Measurements from ENCODE around the gene MRPS35.
A peak's percentile ranks its signal among the peaks of the same experiment; 100 is the strongest.

The MRPS35 gene

GRCh38 chr12:27710592-27711316 is at the start of gene MRPS35:
MRPS35 (plus strand) TSS chr12:27710832; CDS start chr12:27710844, 12 bp downstream.
- Mint-ChIP-seq H3K4me1 (ENCODE audit: low read depth) (peaks cover 26% of the 10 kb centered on the region), H3K4me3 (peak within 1 kb of the TSS; percentile 92), H3K36me3 (ENCODE audit: low read depth) (peaks cover 46% of the 10 kb centered on the region), H3K27ac (peak within 1 kb of the TSS; percentile 96), H3K27me3 (no peaks in the 10 kb centered on the region), H3K9me3 (no peaks in the 10 kb centered on the region)
- peak; percentile 95 for DNase-seq

- no peak overlapping the region for H3K4me3 Mint-ChIP-seq
- peaks cover 3% of the 10 kb centered on the region for H3K36me3 Mint-ChIP-seq (ENCODE audit: low read depth)
- H3K27me3 Mint-ChIP-seq, result no peaks in the 10 kb centered on the region
- no peaks in the 10 kb centered on the region for H3K4me1 Mint-ChIP-seq (ENCODE audit: low read depth)
- H3K27ac Mint-ChIP-seq, result no peak overlapping the region
- no peaks in the 10 kb centered on the region for H3K9me3 Mint-ChIP-seq
- no peak for DNase-seq
These were observed 44.9 kb upstream of the MRPS35 start for GRCh38 chr12:27665704-27666103.

- DNase-seq, result no peak
- no peaks in the 10 kb centered on the region for H3K4me1 Mint-ChIP-seq (ENCODE audit: low read depth)
- no peaks in the 10 kb centered on the region for H3K9me3 Mint-ChIP-seq
- H3K4me3 Mint-ChIP-seq, result no peak overlapping the region
- H3K27me3 Mint-ChIP-seq, result no peaks in the 10 kb centered on the region
- peaks cover 3% of the 10 kb centered on the region for H3K36me3 Mint-ChIP-seq (ENCODE audit: low read depth)
- H3K27ac Mint-ChIP-seq, result no peak overlapping the region
These were observed 44.1 kb upstream of the MRPS35 start for GRCh38 chr12:27666510-27666909.

GRCh38 chr12:27667540-27667939 is 43.1 kb upstream of the MRPS35 start:
- no peak overlapping the region for H3K27ac Mint-ChIP-seq
- H3K9me3 Mint-ChIP-seq, result no peaks in the 10 kb centered on the region
- peaks cover 3% of the 10 kb centered on the region for H3K36me3 Mint-ChIP-seq (ENCODE audit: low read depth)
- no peak overlapping the region for H3K4me3 Mint-ChIP-seq
- no peaks in the 10 kb centered on the region for H3K27me3 Mint-ChIP-seq
- DNase-seq, result no peak
- no peaks in the 10 kb centered on the region for H3K4me1 Mint-ChIP-seq (ENCODE audit: low read depth)

- Mint-ChIP-seq H3K4me3 (no peak overlapping the region), H3K27ac (no peak overlapping the region), H3K27me3 (no peaks in the 10 kb centered on the region), H3K9me3 (no peaks in the 10 kb centered on the region), H3K36me3 (ENCODE audit: low read depth) (no peaks in the 10 kb centered on the region), H3K4me1 (ENCODE audit: low read depth) (no peaks in the 10 kb centered on the region)
- DNase-seq, result no peak
These were observed 38.6 kb upstream of the MRPS35 start for GRCh38 chr12:27672051-27672450.

- no peak overlapping the region for H3K27ac Mint-ChIP-seq
- DNase-seq, result no peak
- H3K36me3 Mint-ChIP-seq (ENCODE audit: low read depth), result no peaks in the 10 kb centered on the region
- no peaks in the 10 kb centered on the region for H3K4me1 Mint-ChIP-seq (ENCODE audit: low read depth)
- H3K4me3 Mint-ChIP-seq, result no peak overlapping the region
- H3K9me3 Mint-ChIP-seq, result no peaks in the 10 kb centered on the region
- H3K27me3 Mint-ChIP-seq, result no peaks in the 10 kb centered on the region
These were observed 38.0 kb upstream of the MRPS35 start for GRCh38 chr12:27672643-27673042.

GRCh38 chr12:27673101-27673718 is 37.4 kb upstream of the MRPS35 start:
- H3K4me3 Mint-ChIP-seq, result no peak overlapping the region
- H3K36me3 Mint-ChIP-seq (ENCODE audit: low read depth), result no peaks in the 10 kb centered on the region
- no peaks in the 10 kb centered on the region for H3K9me3 Mint-ChIP-seq
- no peaks in the 10 kb centered on the region for H3K27me3 Mint-ChIP-seq
- no peak overlapping the region for H3K27ac Mint-ChIP-seq
- H3K4me1 Mint-ChIP-seq (ENCODE audit: low read depth), result no peaks in the 10 kb centered on the region
- no peak for DNase-seq

GRCh38 chr12:27674989-27675388 is 35.6 kb upstream of the MRPS35 start:
- Mint-ChIP-seq H3K4me3 (no peak overlapping the region), H3K36me3 (ENCODE audit: low read depth) (no peaks in the 10 kb centered on the region), H3K9me3 (no peaks in the 10 kb centered on the region), H3K4me1 (ENCODE audit: low read depth) (no peaks in the 10 kb centered on the region), H3K27me3 (no peaks in the 10 kb centered on the region), H3K27ac (no peak overlapping the region)
- DNase-seq, result no peak

GRCh38 chr12:27680619-27681018 is 30.0 kb upstream of the MRPS35 start:
- Mint-ChIP-seq H3K4me3 (no peak overlapping the region), H3K27ac (no peak overlapping the region), H3K9me3 (no peaks in the 10 kb centered on the region), H3K4me1 (ENCODE audit: low read depth) (no peaks in the 10 kb centered on the region), H3K27me3 (no peaks in the 10 kb centered on the region), H3K36me3 (ENCODE audit: low read depth) (no peaks in the 10 kb centered on the region)
- no peak for DNase-seq

- Mint-ChIP-seq H3K27me3 (no peaks in the 10 kb centered on the region), H3K4me3 (no peak overlapping the region), H3K4me1 (ENCODE audit: low read depth) (no peaks in the 10 kb centered on the region), H3K27ac (no peak overlapping the region), H3K9me3 (no peaks in the 10 kb centered on the region), H3K36me3 (ENCODE audit: low read depth) (no peaks in the 10 kb centered on the region)
- no peak for DNase-seq
These were observed 28.1 kb upstream of the MRPS35 start for GRCh38 chr12:27682534-27682933.

- no peaks in the 10 kb centered on the region for H3K4me1 Mint-ChIP-seq (ENCODE audit: low read depth)
These were observed 25.4 kb upstream of the MRPS35 start for GRCh38 chr12:27685274-27685673.

GRCh38 chr12:27686147-27686546 is 24.5 kb upstream of the MRPS35 start:
- Mint-ChIP-seq H3K4me1 (ENCODE audit: low read depth) (no peaks in the 10 kb centered on the region), H3K27ac (no peak overlapping the region)

More at GRCh38 chr12:27685274-27685673, 25.4 kb upstream of the MRPS35 start:
- DNase-seq, result no peak
- no peaks in the 10 kb centered on the region for H3K27me3 Mint-ChIP-seq
- H3K9me3 Mint-ChIP-seq, result no peaks in the 10 kb centered on the region
- H3K27ac Mint-ChIP-seq, result no peak overlapping the region
- no peak overlapping the region for H3K4me3 Mint-ChIP-seq
- H3K36me3 Mint-ChIP-seq (ENCODE audit: low read depth), result no peaks in the 10 kb centered on the region

GRCh38 chr12:27688671-27689070 is 22.0 kb upstream of the MRPS35 start:
- no peaks in the 10 kb centered on the region for H3K4me1 Mint-ChIP-seq (ENCODE audit: low read depth)
- DNase-seq, result no peak
- peaks cover 1% of the 10 kb centered on the region for H3K36me3 Mint-ChIP-seq (ENCODE audit: low read depth)
- no peak overlapping the region for H3K27ac Mint-ChIP-seq
- H3K9me3 Mint-ChIP-seq, result no peaks in the 10 kb centered on the region
- no peaks in the 10 kb centered on the region for H3K27me3 Mint-ChIP-seq
- H3K4me3 Mint-ChIP-seq, result no peak overlapping the region

More at GRCh38 chr12:27686147-27686546, 24.5 kb upstream of the MRPS35 start:
- H3K4me3 Mint-ChIP-seq, result no peak overlapping the region
- no peaks in the 10 kb centered on the region for H3K27me3 Mint-ChIP-seq
- H3K9me3 Mint-ChIP-seq, result no peaks in the 10 kb centered on the region
- no peaks in the 10 kb centered on the region for H3K36me3 Mint-ChIP-seq (ENCODE audit: low read depth)
- DNase-seq, result no peak

GRCh38 chr12:27689558-27690180 is 21.0 kb upstream of the MRPS35 start:
- Mint-ChIP-seq H3K9me3 (no peaks in the 10 kb centered on the region), H3K27me3 (no peaks in the 10 kb centered on the region), H3K4me1 (ENCODE audit: low read depth) (no peaks in the 10 kb centered on the region), H3K27ac (no peak overlapping the region), H3K36me3 (ENCODE audit: low read depth) (peaks cover 1% of the 10 kb centered on the region), H3K4me3 (no peak overlapping the region)
- no peak for DNase-seq

- no peaks in the 10 kb centered on the region for H3K9me3 Mint-ChIP-seq
These were observed 17.2 kb upstream of the MRPS35 start for GRCh38 chr12:27693403-27693802.

More at GRCh38 chr12:27693403-27693802, 17.2 kb upstream of the MRPS35 start:
- H3K4me1 Mint-ChIP-seq (ENCODE audit: low read depth), result no peaks in the 10 kb centered on the region
- peaks cover 1% of the 10 kb centered on the region for H3K36me3 Mint-ChIP-seq (ENCODE audit: low read depth)
- no peak overlapping the region for H3K27ac Mint-ChIP-seq
- DNase-seq, result no peak
- H3K4me3 Mint-ChIP-seq, result no peak overlapping the region
- H3K27me3 Mint-ChIP-seq, result no peaks in the 10 kb centered on the region
